Stimulated activated CD4-positive, alpha-beta T cell treated with anti-CD3 and anti-CD28 coated beads, Interleukin-1b, Interleukin-23, amount 100 ng/mL, for 24 hours (primary cell): Measurements from ENCODE around the gene GSG1L.

Experiments used
- DNase-seq, 4 experiments: peaks; one replicate each; pipeline ENCODE4 v3.0.0-alpha.2; 2020; ENCODE audit warnings: low read depth in 4 of 4, low spot score in 1 of 4

The GSG1L gene

DNA sequence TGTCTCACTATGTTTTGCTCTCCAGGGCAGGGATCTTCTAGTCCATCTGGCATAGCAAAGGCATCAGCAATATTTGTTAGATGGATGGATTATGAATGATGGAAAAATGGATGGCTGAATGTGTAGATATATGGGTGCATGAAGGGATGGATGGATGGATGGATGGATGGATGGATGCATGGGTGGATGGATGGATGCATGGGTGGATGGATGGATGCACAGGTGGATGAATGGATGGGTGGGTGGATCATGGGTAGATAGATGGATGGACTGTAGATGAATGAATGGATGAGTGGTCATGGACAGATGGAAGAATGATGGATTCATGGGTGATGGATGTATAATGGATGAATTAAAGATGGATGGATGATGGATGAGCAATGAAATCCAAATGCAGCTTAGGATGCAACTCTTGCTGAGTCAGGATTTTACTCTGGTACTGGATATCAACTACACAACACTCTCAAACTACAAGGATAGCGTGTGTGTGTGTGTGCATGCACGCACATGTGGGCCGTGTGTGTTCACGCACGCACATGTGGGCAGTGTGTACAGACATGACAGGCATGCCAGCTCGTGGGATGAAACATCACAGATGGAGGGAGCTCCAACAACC, 34.0 kb downstream of the GSG1L start:
- no peak for DNase-seq

DNA sequence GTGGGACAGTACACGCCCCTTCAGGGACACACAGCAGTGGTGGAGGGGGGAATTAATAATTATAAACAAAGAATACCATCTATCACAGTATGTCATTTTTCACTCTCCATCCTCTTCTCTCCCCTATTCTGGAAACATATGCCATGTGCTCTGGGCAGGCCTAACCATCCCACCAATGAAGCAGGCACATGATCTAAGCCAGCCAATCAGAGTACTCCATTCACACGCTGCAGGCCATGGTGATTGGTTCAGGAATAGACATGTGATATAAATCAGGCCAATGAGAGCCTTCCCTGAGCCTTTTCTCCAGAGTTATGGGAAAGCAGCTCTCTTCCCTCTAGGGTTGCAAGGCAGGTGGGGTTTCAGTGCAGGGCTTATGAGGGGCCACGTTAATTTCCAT, 36.5 kb downstream of the GSG1L start:
- no peak for DNase-seq

DNA sequence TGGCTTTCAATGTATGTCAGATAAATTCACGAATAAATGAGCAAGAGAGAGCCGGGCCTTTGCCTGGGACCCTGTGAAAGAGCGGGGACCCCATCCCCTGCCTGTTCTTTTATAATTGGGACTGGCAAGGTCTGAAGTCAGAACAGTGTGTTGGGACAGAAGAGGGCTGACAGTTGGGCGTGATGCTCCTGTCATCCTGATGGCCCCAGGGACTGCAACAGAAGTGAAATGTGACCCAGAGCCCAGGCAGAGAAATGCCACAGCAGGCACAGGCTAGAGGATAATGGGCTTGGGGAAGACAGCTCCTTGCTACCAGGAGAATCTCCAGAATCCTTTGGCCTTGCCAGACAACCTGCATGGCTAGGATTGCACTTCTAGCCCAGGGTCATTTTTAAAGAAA, 37.9 kb downstream of the GSG1L start:
- no peak for DNase-seq

DNA sequence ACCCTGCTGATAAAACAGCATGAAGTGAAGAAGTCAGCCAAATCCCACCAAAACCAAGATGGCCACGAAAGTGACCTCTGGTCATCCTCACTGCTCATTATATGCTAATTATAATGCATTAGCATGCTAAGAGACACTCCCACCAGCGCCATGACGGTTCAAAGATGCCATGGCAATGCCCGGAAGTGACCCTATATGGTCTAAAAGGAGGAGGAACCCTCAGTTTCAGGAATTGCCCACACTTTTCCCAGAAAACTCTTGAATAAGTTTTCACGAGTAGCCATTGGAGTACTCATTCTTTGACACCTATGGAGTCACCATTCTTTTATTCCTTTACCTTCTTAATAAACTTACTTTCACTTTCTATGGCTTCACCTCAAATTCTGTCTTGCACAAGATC, 44.3 kb downstream of the GSG1L start:
- DNase-seq: no peak

DNA sequence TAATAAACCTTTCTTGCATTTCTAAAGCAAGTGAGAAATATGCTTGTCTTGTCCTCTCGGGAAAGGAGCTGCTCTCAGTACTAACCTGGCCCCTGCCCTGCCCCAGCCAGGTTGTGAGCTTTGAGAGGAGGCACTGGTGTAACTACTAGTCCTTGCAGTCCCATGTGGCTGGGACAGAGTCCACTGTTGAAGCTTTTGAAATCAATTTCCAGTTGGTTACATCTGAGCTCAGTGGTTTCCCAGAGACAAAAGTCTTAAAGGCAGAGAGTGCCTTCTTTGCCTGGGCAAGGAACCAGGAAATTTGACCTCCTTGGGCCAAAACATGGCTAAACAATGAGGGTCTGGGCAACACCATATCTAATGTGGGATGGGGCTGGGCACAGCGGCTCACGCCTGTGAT, 48.7 kb downstream of the GSG1L start:
- DNase-seq: no peak

DNA sequence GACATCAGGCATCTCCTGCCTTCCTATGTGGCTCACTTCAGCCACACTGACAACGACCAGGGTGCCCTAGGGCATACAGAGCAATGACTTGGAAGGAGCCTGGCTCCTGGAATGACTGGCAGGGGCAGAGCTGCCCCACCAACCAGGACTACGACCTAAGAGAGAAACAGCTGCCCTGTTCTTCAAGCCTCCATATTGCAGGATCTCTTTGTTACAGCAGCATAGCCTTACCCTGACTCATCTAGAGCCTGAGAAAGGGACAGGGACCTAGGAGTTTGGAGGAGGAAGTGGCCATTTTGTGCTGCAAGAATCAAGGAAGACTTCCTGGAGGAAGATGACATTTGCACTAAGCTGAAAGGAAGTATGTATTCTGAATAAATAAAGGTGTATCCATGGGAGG, 49.6 kb downstream of the GSG1L start:
- DNase-seq: no peak

DNA sequence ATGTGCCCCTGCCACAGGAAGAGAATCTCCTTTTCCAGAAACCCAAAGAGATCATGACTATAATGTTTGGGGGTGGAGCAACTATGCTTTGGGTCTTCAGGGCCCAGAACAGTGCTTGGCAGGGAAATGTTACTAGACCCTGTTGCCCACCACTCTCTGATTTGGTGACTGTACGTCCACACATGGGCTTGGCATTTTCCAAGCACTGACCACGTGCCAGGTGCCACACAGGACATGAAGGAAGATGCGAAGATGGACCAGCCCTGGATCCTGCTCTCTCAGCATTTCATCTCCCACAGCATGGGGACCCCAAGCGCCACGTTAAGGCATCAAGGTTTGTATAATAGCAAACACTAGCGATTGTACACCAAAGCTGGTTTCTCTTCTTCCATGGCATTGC, 50.1 kb downstream of the GSG1L start:
- DNase-seq: no peak

DNA sequence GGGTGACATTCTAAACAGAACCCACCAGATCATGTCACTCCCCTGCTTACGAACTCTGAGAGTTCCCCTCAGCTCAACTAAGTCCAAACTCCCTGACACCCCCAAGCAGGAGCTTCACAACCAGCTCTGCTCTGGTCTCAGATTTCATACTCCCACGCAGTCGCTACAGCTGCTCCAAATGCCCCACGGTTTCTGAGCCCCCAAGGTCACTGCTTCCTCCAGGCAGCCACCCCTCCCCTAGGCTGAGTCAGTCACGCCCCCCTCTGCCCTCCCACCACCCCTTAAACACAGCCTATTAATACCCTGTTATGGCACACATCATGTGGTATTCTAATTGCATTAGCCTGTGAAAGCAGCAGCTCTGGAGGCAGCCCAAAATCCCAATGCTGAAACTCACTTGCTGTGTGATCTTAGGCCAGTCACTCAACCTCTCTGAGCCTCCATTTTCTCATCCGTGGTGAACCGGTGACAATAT, 51.5 kb downstream of the GSG1L start:
- DNase-seq: no peak

DNA sequence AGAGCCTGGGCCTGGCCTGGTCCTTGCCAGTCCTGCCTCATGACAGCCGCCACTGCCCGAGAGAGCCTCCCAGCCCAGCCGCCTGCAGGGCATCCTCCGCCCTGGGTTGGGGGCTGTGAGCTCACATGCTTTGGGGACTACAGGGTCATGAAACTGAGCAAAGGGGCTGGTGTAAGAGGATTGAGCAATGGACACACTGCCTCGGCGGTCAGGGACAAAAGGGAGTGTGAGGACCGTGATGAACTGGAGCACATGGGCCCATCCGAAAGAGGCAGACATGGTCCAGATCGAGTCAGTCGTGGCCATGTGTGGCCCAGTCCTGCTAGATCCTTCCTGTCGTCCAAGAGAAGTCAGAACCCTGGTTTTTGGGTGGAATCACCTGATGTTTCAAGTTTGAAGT, 52.3 kb downstream of the GSG1L start:
- DNase-seq: no peak

DNA sequence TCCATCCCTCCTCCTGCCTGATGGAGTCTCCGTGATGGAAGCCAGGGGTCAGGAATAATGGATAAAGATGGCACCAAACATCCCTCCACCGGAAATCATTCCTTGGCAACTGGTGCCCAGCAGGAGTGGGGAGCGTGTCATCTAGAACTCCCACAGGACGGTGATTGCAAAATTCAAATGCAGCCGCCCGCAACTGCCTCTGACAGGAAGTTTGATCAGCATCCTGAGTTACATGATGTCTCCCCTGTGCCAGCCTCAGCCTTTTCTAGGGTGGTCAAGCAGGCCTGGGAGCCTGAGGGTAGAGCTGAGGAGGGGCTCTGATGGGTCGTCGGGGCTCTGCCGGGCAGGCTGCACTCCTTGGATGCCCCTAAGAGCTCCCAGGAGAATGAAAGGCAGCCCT, 52.8 kb downstream of the GSG1L start:
- DNase-seq: no peak

DNA sequence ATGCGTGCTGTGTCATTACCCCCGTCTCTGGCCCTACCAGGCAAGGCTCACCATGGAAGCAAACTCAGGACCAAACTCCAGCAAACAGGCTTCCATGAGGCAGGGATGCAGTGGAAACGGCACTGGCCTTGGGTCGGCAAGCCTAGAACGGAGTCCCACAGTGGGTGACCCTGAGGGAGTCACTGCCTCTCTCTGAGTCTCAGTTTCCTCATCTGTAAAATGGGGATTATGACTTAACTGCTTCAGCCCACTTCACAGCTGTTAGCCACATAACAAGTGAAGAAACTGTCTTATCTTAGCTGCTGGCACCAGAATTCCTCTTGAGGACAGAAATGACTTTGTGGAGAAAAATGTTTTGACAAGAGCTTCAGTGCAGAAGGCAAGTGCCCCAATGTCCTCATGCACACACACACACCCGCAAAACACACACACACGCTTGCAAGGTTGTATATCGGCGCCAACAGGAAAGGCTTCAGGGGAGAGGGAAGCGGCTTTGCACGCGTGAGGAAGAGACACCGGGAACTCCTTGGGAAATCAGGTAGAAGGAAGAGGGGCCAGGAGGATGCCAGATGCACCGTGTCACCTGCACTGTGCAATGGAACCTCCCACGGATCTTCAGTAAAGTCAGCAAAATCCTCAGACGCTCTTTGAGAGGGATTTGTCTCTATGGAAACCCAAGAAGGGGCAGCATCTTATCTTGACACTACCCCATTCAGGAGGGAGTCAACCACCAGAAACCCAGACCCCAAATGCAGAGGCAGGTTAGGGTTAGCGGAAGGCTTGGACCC, 53.7 kb downstream of the GSG1L start:
- no peak for DNase-seq

DNA sequence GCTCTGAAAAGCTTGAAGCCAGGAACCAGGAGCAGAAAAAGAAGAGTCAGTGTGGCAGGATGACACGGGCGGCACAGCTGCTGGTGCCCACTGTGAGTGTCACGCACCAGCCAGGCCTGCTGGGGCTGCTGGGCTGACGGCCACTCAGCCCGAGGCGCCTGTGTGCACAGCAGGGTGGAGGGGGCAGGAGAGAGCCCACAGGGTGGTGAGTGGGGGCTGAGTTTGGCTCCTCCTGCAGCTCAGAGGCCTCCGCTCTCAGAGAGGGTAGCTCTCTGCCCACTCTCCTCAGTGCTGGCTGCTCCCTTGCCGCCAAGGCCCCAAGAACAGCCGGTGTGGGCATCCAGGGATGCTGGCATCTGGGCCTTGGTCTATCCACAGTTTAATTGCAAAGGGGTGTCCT, 59.6 kb downstream of the GSG1L start:
- DNase-seq: no peak

DNA sequence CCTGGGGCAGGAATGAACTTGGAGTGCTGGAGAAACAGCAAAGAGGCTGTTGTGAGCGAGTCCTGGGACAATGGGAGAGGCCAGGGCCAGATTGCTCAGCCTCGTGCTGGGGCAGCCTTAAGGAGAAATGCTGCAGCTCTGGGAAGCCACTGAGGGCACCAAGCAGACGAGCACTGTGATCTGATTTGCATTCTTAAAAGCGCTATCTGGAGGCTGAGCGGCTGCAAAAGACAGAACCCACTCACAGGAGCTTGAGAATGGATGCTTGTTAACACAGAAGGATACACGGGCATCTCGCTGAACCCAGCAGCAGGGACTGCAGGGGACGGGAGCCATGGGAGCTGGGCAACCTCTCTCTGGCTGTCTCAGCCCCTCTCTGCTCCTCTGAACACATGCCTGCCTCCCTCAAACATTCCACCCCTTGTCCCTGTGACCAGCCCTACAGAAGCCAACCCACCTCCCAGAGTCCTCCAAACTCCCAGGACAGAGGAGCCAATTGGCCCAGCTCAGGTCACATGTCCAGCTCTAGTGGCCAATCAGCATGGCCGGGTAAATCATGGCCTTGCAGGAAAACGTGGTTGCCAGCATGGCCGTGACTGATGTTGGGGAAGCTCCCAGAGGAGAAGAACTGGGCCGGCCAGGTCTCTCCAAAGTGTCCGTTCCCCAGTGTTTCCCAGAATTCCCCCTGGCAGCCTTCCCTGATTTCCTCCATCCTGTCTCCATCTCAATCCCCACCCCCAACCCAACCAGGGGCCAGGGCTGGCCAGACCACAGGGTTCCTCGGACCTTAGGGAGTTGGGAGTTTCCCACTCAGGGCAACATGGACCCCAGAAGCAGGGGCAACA, 60.3 kb downstream of the GSG1L start:
- DNase-seq: no peak

DNA sequence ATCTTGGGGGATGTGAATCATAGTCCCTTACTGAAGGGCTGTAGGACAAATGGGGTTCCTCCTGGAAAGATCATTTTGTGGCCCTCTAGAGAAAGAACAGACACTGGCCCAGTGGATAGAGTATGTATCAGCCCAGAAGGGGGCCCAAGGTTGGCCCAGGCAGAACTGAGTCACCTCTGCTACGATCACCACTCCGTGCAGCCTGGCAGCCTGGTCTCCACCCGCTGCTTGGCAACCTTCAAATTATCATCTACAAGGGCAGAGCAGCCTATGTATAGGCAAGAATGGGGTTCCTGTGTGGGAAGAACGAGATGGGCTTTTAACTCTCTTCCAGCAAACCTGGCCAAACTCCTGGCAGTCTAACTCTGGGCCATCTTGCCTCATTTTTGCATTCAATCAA, 61.9 kb downstream of the GSG1L start:
- no peak for DNase-seq

DNA sequence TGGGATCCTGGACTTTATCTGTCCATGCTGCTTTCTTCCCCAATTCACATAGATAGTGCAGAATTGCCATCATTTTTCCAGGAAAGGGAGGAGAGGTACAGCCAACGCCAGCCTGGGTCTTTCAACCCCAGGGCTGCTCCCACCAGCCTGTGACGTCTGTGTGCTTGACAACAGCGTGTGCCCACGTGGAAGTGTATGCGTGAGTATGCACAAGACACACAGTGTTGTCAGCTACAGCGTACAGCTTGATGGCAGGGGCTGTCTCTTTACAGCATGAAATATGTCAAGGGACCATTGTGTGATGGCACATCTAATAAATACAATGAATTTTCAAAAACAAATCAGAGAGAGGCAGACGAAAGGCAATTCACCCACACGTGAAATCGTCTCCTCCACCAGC, 62.3 kb downstream of the GSG1L start:
- no peak for DNase-seq

DNA sequence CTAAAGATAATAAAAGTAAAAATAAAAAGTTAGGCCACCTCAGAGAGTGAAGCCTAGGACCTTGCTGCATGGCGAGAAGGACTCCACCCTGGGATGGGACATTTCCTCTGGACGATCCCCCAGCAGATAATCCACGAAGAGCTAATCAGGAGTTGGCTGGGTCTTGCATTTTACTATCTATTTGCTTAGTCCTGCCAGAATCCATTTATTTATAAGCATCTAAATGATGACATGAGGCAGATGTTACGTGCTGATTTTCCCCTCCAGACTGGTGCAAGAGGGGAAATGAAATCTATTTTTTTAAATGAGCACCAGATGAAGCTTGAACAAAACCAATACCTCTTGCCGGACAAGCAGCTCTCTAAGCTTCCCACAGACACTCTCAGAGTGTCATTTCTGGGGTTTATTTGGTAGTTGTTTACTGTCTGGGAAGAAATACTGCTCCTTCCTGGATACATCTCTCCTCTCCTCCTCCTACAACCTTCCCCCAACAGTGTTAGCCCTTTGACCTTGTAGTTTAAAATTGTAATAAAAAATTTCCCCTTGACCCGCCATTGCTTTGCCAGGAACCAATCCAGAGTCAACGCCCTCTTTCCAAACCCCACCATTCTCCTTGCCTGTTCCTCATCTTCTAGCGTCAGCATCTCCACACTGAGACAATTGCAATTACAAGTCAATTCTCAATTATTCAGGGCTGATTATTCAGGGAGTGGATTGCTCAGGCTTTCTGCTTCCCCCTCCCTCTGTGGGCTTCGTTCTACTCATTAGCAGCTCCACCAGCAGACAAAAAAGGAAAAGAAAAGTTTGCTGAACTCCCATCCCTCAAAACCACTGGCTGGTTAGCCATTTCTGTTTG, 63.0 kb downstream of the GSG1L start:
- no peak for DNase-seq

DNA sequence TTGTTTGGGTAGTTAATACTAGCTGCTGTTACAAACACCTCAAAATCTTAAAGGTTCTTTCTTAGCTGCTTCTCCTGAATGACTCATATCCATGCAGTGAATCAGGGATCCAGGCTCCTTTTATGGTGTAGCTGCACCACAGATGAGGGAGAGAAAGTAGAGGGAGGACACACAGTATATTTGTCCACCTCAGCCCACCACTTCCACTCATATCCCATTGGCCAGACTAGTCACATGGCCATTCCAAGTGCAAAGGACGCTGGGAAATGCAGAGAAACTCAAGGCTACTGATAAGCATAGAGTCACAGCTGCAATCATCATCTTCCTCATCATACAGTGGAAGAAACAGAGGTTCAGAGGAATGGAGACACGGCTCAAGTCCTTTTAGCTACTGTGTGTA, 63.8 kb downstream of the GSG1L start:
- no peak for DNase-seq

DNA sequence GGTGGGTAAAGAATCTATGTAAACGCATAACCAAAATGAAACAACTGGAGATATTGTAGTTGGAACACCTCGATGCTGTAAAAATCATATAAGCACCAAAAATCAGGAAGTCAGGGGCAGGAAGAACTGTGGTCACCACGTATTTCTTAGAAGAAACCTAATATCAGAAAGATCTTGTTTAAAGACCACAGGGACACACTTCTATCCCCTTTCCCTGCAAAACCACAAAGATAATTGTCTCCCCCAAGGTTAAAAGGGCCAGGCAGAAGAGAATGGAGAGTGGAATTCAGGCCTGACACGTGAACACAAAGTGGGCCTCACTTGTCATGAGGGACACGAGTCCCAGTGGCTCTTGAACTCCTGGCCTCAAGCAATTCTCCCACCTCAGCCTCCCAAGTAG, 68.1 kb downstream of the GSG1L start:
- DNase-seq: no peak

DNA sequence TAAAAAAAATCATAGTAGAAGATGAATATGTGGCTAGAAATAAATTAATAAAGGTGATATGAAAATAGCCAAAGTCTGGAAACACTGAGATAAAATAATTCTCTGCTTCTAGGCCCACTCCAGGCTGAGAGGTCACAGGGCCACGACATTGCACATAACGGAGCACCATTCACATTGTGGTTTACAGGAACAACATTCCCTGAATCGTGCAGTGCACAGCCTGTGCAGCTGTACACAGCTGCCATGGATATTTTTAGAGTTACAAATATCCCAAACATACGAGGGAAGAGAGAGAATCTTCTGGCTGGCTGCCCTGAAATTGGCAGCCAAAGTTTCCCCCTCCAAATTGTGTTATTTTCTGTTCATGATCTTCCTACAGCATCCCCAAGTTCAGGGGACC, 68.8 kb downstream of the GSG1L start:
- no peak for DNase-seq

DNA sequence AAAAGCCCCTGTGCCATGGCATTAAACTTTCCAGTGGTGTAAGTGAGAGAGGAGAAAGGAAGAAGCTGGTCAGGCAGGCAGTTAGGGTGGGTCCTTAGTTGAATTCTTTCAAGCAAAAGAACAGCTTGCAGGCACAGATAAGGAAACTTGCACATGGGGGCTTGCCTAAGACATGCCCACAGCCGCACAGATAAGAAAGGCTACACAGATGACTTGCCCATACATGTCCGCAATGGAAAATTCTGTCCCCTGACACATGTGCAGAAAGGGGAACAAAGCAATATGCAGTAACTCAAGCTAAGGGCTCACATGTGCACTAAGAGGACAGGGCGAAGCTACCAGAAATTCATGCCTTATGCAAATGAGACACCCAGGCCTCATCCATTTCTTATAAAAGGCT, 69.9 kb downstream of the GSG1L start:
- no peak for DNase-seq

DNA sequence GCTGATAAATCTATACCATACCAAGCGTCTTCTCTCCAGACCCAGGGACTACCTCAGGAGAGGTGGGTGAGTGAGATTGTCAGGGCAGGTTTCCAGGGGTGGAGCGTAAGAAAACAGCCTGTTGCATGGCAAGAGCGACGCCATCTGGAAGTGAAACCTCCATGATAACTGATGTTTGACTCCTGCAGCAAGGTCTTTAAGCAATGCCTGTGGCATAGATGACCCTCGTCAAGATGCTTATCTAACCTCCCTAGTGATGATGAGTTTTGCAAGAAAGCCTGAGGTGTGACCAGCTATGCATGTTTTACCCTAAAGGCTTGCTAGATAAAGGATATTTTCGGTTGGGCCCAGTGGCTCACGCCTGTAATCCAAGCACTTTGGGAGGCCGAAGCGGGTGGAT, 71.6 kb downstream of the GSG1L start:
- no peak for DNase-seq
